Subcutaneous abdominal adipose tissue (tissue), 5 donors: ENCODE data around the gene PDCD1.

Source experiments
- H3K27ac ChIP-seq: one replicate; pipeline ENCODE4 v1.7.0; 2013; ENCODE audit warnings: low read depth, mild to moderate bottlenecking, inconsistent platforms, low read length, moderate library complexity
- H3K27me3 ChIP-seq, 5 donors: one replicate each; pipeline ENCODE4 v1.7.0; 2013; ENCODE audit warnings: low read length in 5 of 5, inconsistent platforms in 1 of 5; ENCODE audit not compliant: control insufficient read depth in 5 of 5, insufficient read depth in 4 of 5
- H3K36me3 ChIP-seq, 5 donors: one replicate each; pipeline ENCODE4 v1.7.0; 2013; ENCODE audit warnings: low read length in 5 of 5; ENCODE audit not compliant: control insufficient read depth in 5 of 5, insufficient read depth in 5 of 5
- H3K4me1 ChIP-seq, 5 donors: one replicate each; pipeline ENCODE4 v1.7.0; 2013; ENCODE audit warnings: low read length in 5 of 5, mild to moderate bottlenecking in 3 of 5, moderate library complexity in 1 of 5; ENCODE audit not compliant: control insufficient read depth in 5 of 5, insufficient read depth in 5 of 5
- H3K4me3 ChIP-seq, 5 donors: one replicate each; pipeline ENCODE4 v1.7.0; 2013; ENCODE audit warnings: low read length in 5 of 5, low read depth in 1 of 5
- H3K9ac ChIP-seq, 5 donors: one replicate each; pipeline ENCODE4 v1.7.0; 2013; ENCODE audit warnings: low read length in 5 of 5, mild to moderate bottlenecking in 4 of 5, moderate library complexity in 3 of 5
- H3K9me3 ChIP-seq, 5 donors: one replicate each; pipeline ENCODE4 v1.7.0; 2013; ENCODE audit warnings: low read length in 5 of 5; ENCODE audit not compliant: control insufficient read depth in 5 of 5
- donor health status: healthy.
- donor health status: healthy.
- donor health status: healthy.
- donor health status: healthy.
- donor health status: healthy.

Gene PDCD1

GRCh38 chr2:241902357-241902991 lies 43.8 kb upstream of the PDCD1 start:
- no peak overlapping the region for H3K9ac ChIP-seq
- no peaks in the 10 kb centered on the region for H3K9me3 ChIP-seq
- H3K4me1 ChIP-seq: peaks cover 0 to 34% (median 22%) of the 10 kb centered on the region in 5 donors
- H3K36me3 ChIP-seq: no peaks in the 10 kb centered on the region
- peak overlapping the region in 2 of 5 donors; percentile 6 to 10 for H3K4me3 ChIP-seq
- peaks cover 0 to 6% (median 2%) of the 10 kb centered on the region in 5 donors for H3K27me3 ChIP-seq
- H3K27ac ChIP-seq: no peak overlapping the region

GRCh38 chr2:241901500-241902351 lies 43.0 kb upstream of the PDCD1 start:
- H3K9ac ChIP-seq: peak overlapping the region in 1 of 5 donors; percentile 30
- no peak overlapping the region for H3K27ac ChIP-seq
- H3K4me3 ChIP-seq: peak overlapping the region; percentile 31 to 53 (median 47)
- no peaks in the 10 kb centered on the region for H3K9me3 ChIP-seq
- no peaks in the 10 kb centered on the region for H3K36me3 ChIP-seq
- H3K27me3 ChIP-seq: peaks cover 0 to 6% (median 2%) of the 10 kb centered on the region in 5 donors
- peaks cover 0 to 34% (median 22%) of the 10 kb centered on the region in 5 donors for H3K4me1 ChIP-seq

GRCh38 chr2:241901018-241901380 lies 42.3 kb upstream of the PDCD1 start:
- Histone ChIP-seq H3K27ac (no peak overlapping the region), H3K4me1 (peaks cover 0 to 37% (median 22%) of the 10 kb centered on the region in 5 donors), H3K9ac (no peak overlapping the region), H3K4me3 (no peak overlapping the region), H3K9me3 (no peaks in the 10 kb centered on the region), H3K27me3 (peaks cover 0 to 6% (median 2%) of the 10 kb centered on the region in 5 donors), H3K36me3 (no peaks in the 10 kb centered on the region)

- H3K27me3 ChIP-seq: peaks cover 0 to 6% (median 2%) of the 10 kb centered on the region in 5 donors
- H3K27ac ChIP-seq: no peak overlapping the region
- no peak overlapping the region for H3K4me3 ChIP-seq
- H3K4me1 ChIP-seq: peaks cover 0 to 39% (median 24%) of the 10 kb centered on the region in 5 donors
- no peak overlapping the region for H3K9ac ChIP-seq
- H3K9me3 ChIP-seq: no peaks in the 10 kb centered on the region
- no peaks in the 10 kb centered on the region for H3K36me3 ChIP-seq
Observed at GRCh38 chr2:241900251-241901017, 41.7 kb upstream of the PDCD1 start.

GRCh38 chr2:241898463-241899270 lies 40.0 kb upstream of the PDCD1 start:
- Histone ChIP-seq H3K4me1 (peaks cover 0 to 39% (median 24%) of the 10 kb centered on the region in 5 donors), H3K9ac (peak overlapping the region in 1 of 5 donors; percentile 6), H3K27ac (no peak overlapping the region), H3K4me3 (no peak overlapping the region), H3K36me3 (no peaks in the 10 kb centered on the region), H3K9me3 (no peaks in the 10 kb centered on the region), H3K27me3 (peaks cover 0 to 6% (median 1%) of the 10 kb centered on the region in 5 donors)

- Histone ChIP-seq H3K36me3 (no peaks in the 10 kb centered on the region), H3K27ac (no peak overlapping the region), H3K27me3 (peaks cover 0 to 3% (median 0%) of the 10 kb centered on the region in 5 donors), H3K9ac (no peak overlapping the region), H3K4me3 (no peak overlapping the region), H3K4me1 (peaks cover 0 to 37% (median 22%) of the 10 kb centered on the region in 5 donors), H3K9me3 (no peaks in the 10 kb centered on the region)
Observed at GRCh38 chr2:241897231-241897916, 38.7 kb upstream of the PDCD1 start.

- peaks cover 0 to 3% (median 0%) of the 10 kb centered on the region in 5 donors for H3K27me3 ChIP-seq
- H3K9ac ChIP-seq: no peak overlapping the region
- H3K9me3 ChIP-seq: no peaks in the 10 kb centered on the region
- H3K27ac ChIP-seq: no peak overlapping the region
- no peak overlapping the region for H3K4me3 ChIP-seq
- peaks cover 0 to 33% (median 18%) of the 10 kb centered on the region in 5 donors for H3K4me1 ChIP-seq
- no peaks in the 10 kb centered on the region for H3K36me3 ChIP-seq
Observed at GRCh38 chr2:241896746-241897201, 38.1 kb upstream of the PDCD1 start.

- H3K4me1 ChIP-seq: peaks cover 0 to 28% (median 14%) of the 10 kb centered on the region in 5 donors
- H3K27me3 ChIP-seq: peaks cover 0 to 3% (median 0%) of the 10 kb centered on the region in 5 donors
- no peaks in the 10 kb centered on the region for H3K36me3 ChIP-seq
- no peak overlapping the region for H3K4me3 ChIP-seq
- no peak overlapping the region for H3K9ac ChIP-seq
- no peak overlapping the region for H3K27ac ChIP-seq
- no peaks in the 10 kb centered on the region for H3K9me3 ChIP-seq
Observed at GRCh38 chr2:241895712-241896641, 37.3 kb upstream of the PDCD1 start.
